Fibroblast of gingiva (primary cell): ENCODE data around the gene CIP2A.
A peak's percentile ranks its signal among the peaks of the same experiment; 100 is the strongest.

Source experiments
- DNase-seq: peaks from one replicate; pipeline ENCODE4 v3.0.0-alpha.2; 2011; ENCODE audit warnings: low read depth

CIP2A gene

GRCh38 chr3:108562565-108562964 lies 26.7 kb downstream of the CIP2A start:
- no peak for DNase-seq

- DNase-seq, result no peak
Measured at GRCh38 chr3:108555966-108556581, 33.2 kb downstream of the CIP2A start.

- DNase-seq, result no peak
Measured at GRCh38 chr3:108554913-108555571, 34.2 kb downstream of the CIP2A start.

GRCh38 chr3:108554229-108554628 lies 35.0 kb downstream of the CIP2A start:
- DNase-seq, result no peak

GRCh38 chr3:108552267-108553159 lies 36.7 kb downstream of the CIP2A start:
- peak; percentile 40 for DNase-seq

GRCh38 chr3:108548886-108549285 lies 40.4 kb downstream of the CIP2A start:
- DNase-seq, result no peak

GRCh38 chr3:108548304-108548703 lies 40.9 kb downstream of the CIP2A start:
- peak; percentile 63 for DNase-seq

GRCh38 chr3:108546692-108547091 lies 42.5 kb downstream of the CIP2A start:
- DNase-seq, result no peak

GRCh38 chr3:108546247-108546646 lies 43.0 kb downstream of the CIP2A start:
- DNase-seq, result no peak

- no peak for DNase-seq
Measured at GRCh38 chr3:108538083-108538482, 51.2 kb downstream of the CIP2A start.

GRCh38 chr3:108528459-108529252 lies 60.6 kb downstream of the CIP2A start:
- no peak for DNase-seq

GRCh38 chr3:108527817-108528216 lies 61.4 kb downstream of the CIP2A start:
- DNase-seq, result no peak

- DNase-seq, result no peak
Measured at GRCh38 chr3:108527109-108527508, 62.1 kb downstream of the CIP2A start.

- no peak for DNase-seq
Measured at GRCh38 chr3:108525971-108526370, 63.3 kb downstream of the CIP2A start.

GRCh38 chr3:108525256-108525655 lies 64.0 kb downstream of the CIP2A start:
- no peak for DNase-seq

GRCh38 chr3:108524537-108524936 lies 64.7 kb downstream of the CIP2A start:
- peak; percentile 10 for DNase-seq

- no peak for DNase-seq
Measured at GRCh38 chr3:108518895-108519294, 70.3 kb downstream of the CIP2A start.

GRCh38 chr3:108516881-108517280 lies 72.4 kb downstream of the CIP2A start:
- DNase-seq, result no peak

GRCh38 chr3:108513961-108514360 lies 75.3 kb downstream of the CIP2A start:
- DNase-seq, result no peak

- DNase-seq, result no peak
Measured at GRCh38 chr3:108512671-108513070, 76.6 kb downstream of the CIP2A start.

GRCh38 chr3:108511490-108511889 lies 77.7 kb downstream of the CIP2A start:
- DNase-seq, result no peak

- no peak for DNase-seq
Measured at GRCh38 chr3:108511055-108511454, 78.2 kb downstream of the CIP2A start.
